Neural progenitor cell (in vitro differentiated cells): ENCODE measurements around the gene FARP2.

Experiments used
- CTCF ChIP-seq: fragments of 200-600 bp; sonication (generic); IDR thresholded peaks from 2 replicates; pipeline ENCODE4 v1.5.1; 2017; ENCODE audit warnings: antibody characterized with exemption, mild to moderate bottlenecking
- EZH2 ChIP-seq: fragments of 200-600 bp; sonication (generic); IDR thresholded peaks from 2 replicates; pipeline ENCODE4 v1.6.1; 2017; ENCODE audit warnings: antibody characterized with exemption, mild to moderate bottlenecking, moderate library complexity
- EZH2phosphoT487 ChIP-seq: fragments of 200-600 bp; sonication (generic); IDR thresholded peaks from 2 replicates; pipeline ENCODE4 v1.6.1; 2017; ENCODE audit warnings: antibody characterized with exemption

GRCh38 chr2:241467777-241468475 lies 111.8 kb downstream of the FARP2 start:
- TF ChIP-seq CTCF (no peak), EZH2 (no peak), EZH2phosphoT487 (no peak)
